Endothelial cell of umbilical vein (primary cell): ENCODE data around the gene GTF2H2C. TPM values are rescaled to one million over a fixed set of nuclear protein-coding genes. Genes with fewer than 3 reads are reported as not detected.
"Not testable (repeated sequence)": the region's sequence is repeated elsewhere in the genome, so short reads cannot be mapped to it uniquely, and the experiment has no call there.

ENCODE experiments used
- BruUV-seq: library from RNA; stranded (reverse); fragments of 400-500 nt; replicated peaks from 2 replicates; lab custom pipeline; 2021; lab: Mats Ljungman, UMichigan
- CTCF ChIA-PET: fragments of 300-600, 350-600 bp; sonication (Branson Sonifier 250); formaldehyde crosslinking; loops from one replicate; lab custom pipeline; 2021; ENCODE audit warnings: antibody characterized with exemption, inconsistent platforms; lab: Charles Lee
- POLR2A ChIA-PET: fragments of 300-600, 350-600 bp; sonication (Branson Sonifier 250); formaldehyde crosslinking; loops from one replicate; lab custom pipeline; 2021; ENCODE audit warnings: antibody characterized with exemption, inconsistent platforms; lab: Charles Lee
- DNase-seq: peaks from one replicate; pipeline ENCODE4 v3.0.0-alpha.2; 2011; ENCODE audit warnings: low read depth, low spot score
- FAIRE-seq: peaks from 2 replicates; lab custom pipeline; 2011; peaks lifted over from hg19 to GRCh38; lab: Jason Lieb, UNC
- H2AFZ ChIP-seq: 2 replicates; pipeline ENCODE4 v1.6.0; 2012; ENCODE audit warnings: low read depth, low read length, control low read depth, inconsistent platforms
- H3K27ac ChIP-seq: 2 replicates; pipeline ENCODE4 v1.5.1; 2011; ENCODE audit warnings: low read depth, mild to moderate bottlenecking, control low read depth, low read length, moderate library complexity; ENCODE audit not compliant: insufficient read depth
- H3K27me3 ChIP-seq, 2 experiments: 2 replicates each; pipeline versions ENCODE4 v1.6.0 to v1.6.1; 2011; ENCODE audit warnings: low read length in 2 of 2, mixed read lengths in 1 of 2; ENCODE audit not compliant: control insufficient read depth in 2 of 2, insufficient read depth in 2 of 2
- H3K36me3 ChIP-seq, 2 experiments: 2 replicates in 1 of 2; 3 replicates in 1 of 2; pipeline ENCODE4 v1.5.1; 2011; ENCODE audit warnings: low read length in 2 of 2, mild to moderate bottlenecking in 1 of 2, moderate library complexity in 1 of 2; ENCODE audit not compliant: control insufficient read depth in 2 of 2, insufficient read depth in 2 of 2; ENCODE audit errors: extremely low read depth in 1 of 2
- H3K4me1 ChIP-seq: 3 replicates; pipeline ENCODE4 v1.5.1; 2011; ENCODE audit warnings: mild to moderate bottlenecking, low read length; ENCODE audit not compliant: control insufficient read depth, insufficient read depth; ENCODE audit errors: extremely low read depth
- H3K4me2 ChIP-seq: 2 replicates; pipeline ENCODE4 v1.6.1; 2011; ENCODE audit warnings: low read length, control low read depth, mixed read lengths; ENCODE audit not compliant: insufficient read depth
- H3K4me3 ChIP-seq, 3 experiments: fragments of 200-600 bp in 1 of 3; sonication (generic), shearing (Covaris generic) in 1 of 3; replicated peaks in 1 of 3; 2 replicates each; pipeline ENCODE4 v1.5.1; 2011 to 2016; ENCODE audit warnings: control low read depth in 3 of 3, low read length in 3 of 3, mild to moderate bottlenecking in 2 of 3, inconsistent platforms in 1 of 3, low read depth in 1 of 3, moderate library complexity in 1 of 3; ENCODE audit not compliant: insufficient read depth in 1 of 3
- H3K79me2 ChIP-seq: 2 replicates; pipeline ENCODE4 v1.6.0; 2012; ENCODE audit warnings: low read length, inconsistent platforms; ENCODE audit not compliant: control insufficient read depth, insufficient read depth
- H3K9ac ChIP-seq: replicated peaks from 2 replicates; pipeline ENCODE3; 2011; ENCODE audit warnings: low read length, control low read depth; ENCODE audit not compliant: insufficient read depth; ENCODE audit errors: extremely low read depth
- H3K9me1 ChIP-seq: replicated peaks from 3 replicates; pipeline ENCODE4 v1.6.0; 2011; ENCODE audit warnings: mild to moderate bottlenecking, low read length; ENCODE audit not compliant: control insufficient read depth, insufficient read depth; ENCODE audit errors: extremely low read depth
- H3K9me3 ChIP-seq: replicated peaks from 2 replicates; pipeline ENCODE4 v1.5.1; 2012; ENCODE audit warnings: low read length, inconsistent platforms; ENCODE audit not compliant: control insufficient read depth, insufficient read depth
- H4K20me1 ChIP-seq: replicated peaks from 2 replicates; pipeline ENCODE3; 2011; ENCODE audit warnings: mild to moderate bottlenecking, low read length; ENCODE audit not compliant: control insufficient read depth, insufficient read depth; ENCODE audit errors: extremely low read depth
- dilution Hi-C: fragments of 300-500 bp; cut with MboI; formaldehyde crosslinking; loops from one replicate; pipeline ENCODE4 v1.15.0; 2019; ENCODE audit warnings: low sequenced_read_pairs; ENCODE audit not compliant: extremely low pct_ligation_motif_present
- intact Hi-C: fragments of 100-400 bp; cut with micrococcal nuclease; formaldehyde crosslinking; loops from one replicate; pipeline ENCODE4 v1.10.0; 2022
- polyA plus RNA-seq, 4 experiments: library from polyadenylated mRNA; depleted of rRNA in 3 of 4; stranded (reverse) in 3 of 4; unstranded in 1 of 4; fragments of >200 nt; gene quantifications; 2 replicates each; pipeline versions ENCODE4 v1.2.1 to v1.2.3, GENCODE V29; 2011 to 2012; ENCODE audit warnings: missing spikeins in 1 of 4
- total RNA-seq: library from RNA; stranded (reverse); gene quantifications from 2 replicates; pipeline ENCODE4 v1.2.3, GENCODE V29; 2021

Gene GTF2H2C
- total and polyA plus RNA-seq, 2 donors (not counting 3 experiments of a cell fraction or from before 2014, with no cell fraction given), result 9.9 to 28.9 TPM

GRCh38 chr5:69601947-69602346 is 42.0 kb downstream of the GTF2H2C start:
- dilution Hi-C loops, H4K20me1 ChIP-seq, BruUV-seq, CTCF ChIA-PET, DNase-seq, H2AFZ ChIP-seq, H3K9me3 ChIP-seq, H3K4me2 ChIP-seq, H3K4me3 ChIP-seq, POLR2A ChIA-PET, H3K9ac ChIP-seq, H3K4me1 ChIP-seq, H3K9me1 ChIP-seq, H3K27ac ChIP-seq, intact Hi-C loops, H3K27me3 ChIP-seq, H3K36me3 ChIP-seq, H3K79me2 ChIP-seq, FAIRE-seq: not testable (repeated sequence)

- BruUV-seq, H3K27ac ChIP-seq, H3K4me2 ChIP-seq, CTCF ChIA-PET, POLR2A ChIA-PET, H3K27me3 ChIP-seq, H4K20me1 ChIP-seq, DNase-seq, intact Hi-C loops, H3K4me1 ChIP-seq, H3K79me2 ChIP-seq, H3K9me1 ChIP-seq, H3K4me3 ChIP-seq, H3K9me3 ChIP-seq, FAIRE-seq, H3K9ac ChIP-seq, dilution Hi-C loops, H2AFZ ChIP-seq, H3K36me3 ChIP-seq: not testable (repeated sequence)
These were observed 46.8 kb downstream of the GTF2H2C start for GRCh38 chr5:69606839-69607238.

GRCh38 chr5:69607750-69608149 is 47.8 kb downstream of the GTF2H2C start:
- H2AFZ ChIP-seq, H3K9ac ChIP-seq, H3K9me1 ChIP-seq, POLR2A ChIA-PET, H3K36me3 ChIP-seq, H3K4me2 ChIP-seq, FAIRE-seq, H3K4me1 ChIP-seq, H3K27ac ChIP-seq, intact Hi-C loops, DNase-seq, CTCF ChIA-PET, H3K4me3 ChIP-seq, dilution Hi-C loops, H3K27me3 ChIP-seq, BruUV-seq, H3K9me3 ChIP-seq, H4K20me1 ChIP-seq, H3K79me2 ChIP-seq: not testable (repeated sequence)

- H3K9me3 ChIP-seq, H4K20me1 ChIP-seq, intact Hi-C loops, POLR2A ChIA-PET, H2AFZ ChIP-seq, H3K36me3 ChIP-seq, H3K9ac ChIP-seq, H3K9me1 ChIP-seq, CTCF ChIA-PET, H3K4me3 ChIP-seq, FAIRE-seq, DNase-seq, H3K79me2 ChIP-seq, dilution Hi-C loops, H3K4me1 ChIP-seq, BruUV-seq, H3K4me2 ChIP-seq, H3K27ac ChIP-seq, H3K27me3 ChIP-seq: not testable (repeated sequence)
These were observed 49.0 kb downstream of the GTF2H2C start for GRCh38 chr5:69608861-69609496.
